HepG2 (cell line): ENCODE measurements around the gene HBD. TPM values are rescaled to one million over a fixed set of nuclear protein-coding genes. Genes with fewer than 3 reads are reported as not detected.
"Not testable (repeated sequence)": the region's sequence is repeated elsewhere in the genome, so short reads cannot be mapped to it uniquely, and the experiment has no call there.

Experiments
- ATAC-seq: fragments of 200-7000 bp; cut with Tn5 transposase; 3 replicates; pipeline ENCODE4 v1.9.1; 2020; ENCODE audit warnings: mild to moderate bottlenecking, moderate library complexity
- BruUV-seq: library from RNA; stranded (reverse); fragments of 400-500 nt; replicated peaks from 2 replicates; lab custom pipeline; 2021; lab: Mats Ljungman, UMichigan
- CTCF ChIA-PET: fragments of 300-600 bp; formaldehyde crosslinking; extraction: SDS; loops from one replicate; lab custom pipeline; 2021; ENCODE audit warnings: low total read pairs, inconsistent platforms, low intra/inter-chr PET ratio; lab: Yijun Ruan, JAX
- POLR2A ChIA-PET: fragments of 350-600 bp; sonication (Branson Sonifier 250); formaldehyde crosslinking; loops from one replicate; lab custom pipeline; 2020; ENCODE audit warnings: antibody characterized with exemption, inconsistent platforms; lab: Yijun Ruan, JAX
- DNase-seq: peaks from one replicate; pipeline ENCODE4 v3.0.0-alpha.2; 2015; ENCODE audit warnings: low spot score
- FAIRE-seq: peaks from 3 replicates; lab custom pipeline; 2011; peaks lifted over from hg19 to GRCh38; lab: Jason Lieb, UNC
- H2AFZ ChIP-seq: one replicate; pipeline ENCODE4 v1.6.1; 2011; ENCODE audit warnings: low read length, inconsistent platforms
- H3K27ac ChIP-seq: fragments of 300-600 bp; 3 replicates; pipeline ENCODE4 v1.8.0; 2011; ENCODE audit warnings: mixed run types, mild to moderate bottlenecking, mixed read lengths, low read length, inconsistent platforms; ENCODE audit not compliant: insufficient read depth; ENCODE audit errors: extremely low read length
- H3K27me3 ChIP-seq, 2 experiments: fragments of 200-600 bp in 1 of 2; 2 replicates in 1 of 2; 3 replicates in 1 of 2; pipeline versions ENCODE4 v1.6.0 to v1.8.0; 2011; ENCODE audit warnings: low read length in 2 of 2, mild to moderate bottlenecking in 2 of 2, moderate library complexity in 2 of 2, inconsistent platforms in 1 of 2; ENCODE audit not compliant: insufficient read depth in 2 of 2, control insufficient read depth in 1 of 2
- H3K36me3 ChIP-seq, 2 experiments: fragments of 200-600 bp in 1 of 2; replicated peaks in 1 of 2; 2 replicates in 1 of 2; 3 replicates in 1 of 2; pipeline versions ENCODE4 v1.5.1 to v1.8.0; 2011; ENCODE audit warnings: low read length in 2 of 2, inconsistent platforms in 1 of 2; ENCODE audit not compliant: insufficient read depth in 2 of 2, control insufficient read depth in 1 of 2
- H3K4me1 ChIP-seq: 2 replicates; pipeline ENCODE4 v1.5.1; 2012; ENCODE audit warnings: low read length, inconsistent platforms; ENCODE audit not compliant: insufficient read depth
- H3K4me2 ChIP-seq: 2 replicates; pipeline ENCODE4 v1.6.0; 2011; ENCODE audit warnings: low read depth, low read length, inconsistent platforms
- H3K4me3 ChIP-seq, 3 experiments: fragments of 200-600 bp in 1 of 3; sonication (generic), shearing (Covaris generic) in 1 of 3; replicated peaks in 1 of 3; 2 replicates each; pipeline ENCODE4 v1.5.1; 2011 to 2016; ENCODE audit warnings: low read length in 3 of 3, inconsistent platforms in 2 of 3, low read depth in 2 of 3, mild to moderate bottlenecking in 2 of 3, control low read depth in 1 of 3, mixed read lengths in 1 of 3; ENCODE audit not compliant: insufficient read depth in 1 of 3
- H3K79me2 ChIP-seq: one replicate; pipeline ENCODE4 v1.6.1; 2011; ENCODE audit warnings: low read length, inconsistent platforms; ENCODE audit not compliant: insufficient read depth
- H3K9ac ChIP-seq: 2 replicates; pipeline ENCODE4 v1.6.0; 2011; ENCODE audit warnings: mild to moderate bottlenecking, low read depth, low read length, inconsistent platforms; ENCODE audit not compliant: insufficient read depth
- H3K9me3 ChIP-seq: 2 replicates; pipeline ENCODE4 v1.5.1; 2012; ENCODE audit warnings: mild to moderate bottlenecking, low read length
- H4K20me1 ChIP-seq: 2 replicates; pipeline ENCODE4 v1.6.0; 2011; ENCODE audit warnings: inconsistent platforms, mild to moderate bottlenecking, low read length, moderate library complexity; ENCODE audit not compliant: insufficient read depth
- RBM39 ChIP-seq: fragments of 200-400 bp; formaldehyde crosslinking; IDR thresholded peaks from one replicate; pipeline ENCODE4 v1.6.1; 2018; ENCODE audit warnings: antibody characterized with exemption, mild to moderate bottlenecking, low read depth, low read length; ENCODE audit not compliant: poor library complexity, severe bottlenecking
- ZNF644 ChIP-seq: IDR thresholded peaks from 2 replicates; pipeline ENCODE4 v1.6.1; 2016; ENCODE audit warnings: low read depth
- ZNF790 ChIP-seq: sonication (generic); formaldehyde crosslinking; IDR thresholded peaks from 2 replicates; pipeline ENCODE4 v1.8.0; 2022; ENCODE audit warnings: missing genetic modification reagents, mild to moderate bottlenecking, borderline replicate concordance
- WGBS: methylation state at CpG from one replicate; pipeline ENCODE4 v1.1.6; 2017; ENCODE audit warnings: low lambda C conversion rate; 5-methylcytosine and 5-hydroxymethylcytosine counted together
- in situ Hi-C: cut with HindIII; loops from 2 replicates; pipeline ENCODE4 v1.10.0; 2017; ENCODE audit warnings: low pct_unique_long_range_greater_than_20kb; ENCODE audit not compliant: extremely low pct_ligation_motif_present
- intact Hi-C: fragments of 100-400 bp; cut with micrococcal nuclease; formaldehyde crosslinking; loops from one replicate; pipeline ENCODE4 v1.10.0; 2022; ENCODE audit not compliant: unreplicated experiment
- polyA plus RNA-seq, 8 experiments: library from polyadenylated mRNA; depleted of rRNA in 3 of 8; stranded (reverse) in 7 of 8; unstranded in 1 of 8; fragments of >200 nt; fragmentation: Illumina TruSeq in 4 of 8; extraction: Trizol in 4 of 8; gene quantifications; 2 replicates each; pipeline versions ENCODE4 v1.2.1 to v1.2.3, GENCODE V29; 2011 to 2016; ENCODE audit warnings: low read depth in 4 of 8, missing spikeins in 1 of 8, mixed read lengths in 1 of 8; ENCODE audit not compliant: insufficient read depth in 1 of 8
- total RNA-seq, 5 experiments: library from RNA; depleted of rRNA; stranded (reverse); fragments of >200 nt; fragmentation: Illumina TruSeq; extraction: Trizol; gene quantifications; 2 replicates each; pipeline ENCODE4 v1.2.3, GENCODE V29; 2016; ENCODE audit warnings: low read depth in 1 of 5

HBD gene
- total and polyA plus RNA-seq, 2 of the 13 experiments (the other 11 are each of a cell fraction or from before 2014, with no cell fraction given): not detected

- no peak for FAIRE-seq
- no peaks in the 10 kb centered on the region for H3K9me3 ChIP-seq
- TF ChIP-seq RBM39: no peak
- TF ChIP-seq ZNF790 (CRISPR knock-in tag): no peak
- TF ChIP-seq ZNF644 (CRISPR knock-in tag): no peak
- no peak overlapping the region for H3K4me3 ChIP-seq
- ChIA-PET CTCF (no interaction called here), POLR2A (no interaction called here)
- H3K27ac ChIP-seq: no peak overlapping the region
- H3K27me3 ChIP-seq: peaks cover 0 to 2% of the 10 kb centered on the region in 2 experiments; a peak in 2 of 5 replicates
- H3K36me3 ChIP-seq: no peaks in the 10 kb centered on the region
- DNase-seq: no peak
- H2AFZ ChIP-seq: no peak overlapping the region
- no TSS peak for BruUV-seq
- no peaks in the 10 kb centered on the region for H3K4me1 ChIP-seq
- H3K79me2 ChIP-seq: no peaks in the 10 kb centered on the region
- 3% methylated on average over 2 of the region's 2 CpGs for WGBS
- H3K9ac ChIP-seq: no peak overlapping the region
- no peak overlapping the region for H3K4me2 ChIP-seq
- intact Hi-C loops (no loop called here), in situ Hi-C loops (no loop called here)
- no peaks in the 10 kb centered on the region for H4K20me1 ChIP-seq
- no peak for ATAC-seq
Measured at GRCh38 chr11:5257296-5257695, 23.0 kb upstream of the HBD start.

GRCh38 chr11:5254646-5255413, 20.5 kb upstream of the HBD start, which contains the start of gene HBG2:
HBG2 (minus strand) TSS chr11:5254781; CDS start chr11:5254728, 53 bp downstream.
- WGBS: under 1% methylated on average over 4 of the region's 9 CpGs
- CTCF ChIA-PET, H3K4me1 ChIP-seq, H3K9ac ChIP-seq, H4K20me1 ChIP-seq, FAIRE-seq, POLR2A ChIA-PET, DNase-seq, intact Hi-C loops, in situ Hi-C loops, H3K79me2 ChIP-seq, H2AFZ ChIP-seq, BruUV-seq, H3K27ac ChIP-seq, H3K4me2 ChIP-seq, ATAC-seq, H3K4me3 ChIP-seq, H3K27me3 ChIP-seq, H3K36me3 ChIP-seq, H3K9me3 ChIP-seq: not testable (repeated sequence)

GRCh38 chr11:5254023-5254422, 19.7 kb upstream of the HBD start:
- H3K27me3 ChIP-seq, CTCF ChIA-PET, in situ Hi-C loops, H3K36me3 ChIP-seq, H3K9me3 ChIP-seq, H4K20me1 ChIP-seq, H3K79me2 ChIP-seq, H3K4me1 ChIP-seq, H3K27ac ChIP-seq, H3K4me3 ChIP-seq, H3K9ac ChIP-seq, H3K4me2 ChIP-seq, POLR2A ChIA-PET, intact Hi-C loops, H2AFZ ChIP-seq, DNase-seq, ATAC-seq, FAIRE-seq, BruUV-seq: not testable (repeated sequence)
- 1% methylated on average over 2 of the region's 2 CpGs for WGBS

- H4K20me1 ChIP-seq, BruUV-seq, CTCF ChIA-PET, H3K4me3 ChIP-seq, H3K4me1 ChIP-seq, ATAC-seq, H3K36me3 ChIP-seq, H3K4me2 ChIP-seq, H3K27me3 ChIP-seq, H3K9me3 ChIP-seq, intact Hi-C loops, POLR2A ChIA-PET, H3K27ac ChIP-seq, H3K9ac ChIP-seq, in situ Hi-C loops, H3K79me2 ChIP-seq, DNase-seq, H2AFZ ChIP-seq, FAIRE-seq: not testable (repeated sequence)
- 14% methylated on average over 5 of the region's 5 CpGs for WGBS
Measured at GRCh38 chr11:5253440-5253839, 19.2 kb upstream of the HBD start.
